HCT116 (cell line): ENCODE data around the gene KRTAP10-1. TPM values are rescaled to one million over a fixed set of nuclear protein-coding genes. Genes with fewer than 3 reads are reported as not detected.

ENCODE experiments used
- ATAC-seq: fragments of 200-7000 bp; cut with Tn5 transposase; 2 replicates; pipeline ENCODE4 v1.9.1; 2020; ENCODE audit warnings: mild to moderate bottlenecking, moderate library complexity
- BruUV-seq: library from RNA; stranded (reverse); fragments of 400-500 nt; replicated peaks from 2 replicates; lab custom pipeline; 2021; lab: Mats Ljungman, UMichigan
- CTCF ChIA-PET: fragments of 300-600 bp; sonication (Branson Sonifier 250); formaldehyde crosslinking; loops from one replicate; lab custom pipeline; 2021; ENCODE audit warnings: antibody characterized with exemption; lab: Charles Lee
- POLR2A ChIA-PET: fragments of 300-600, 350-600 bp; sonication (Branson Sonifier 250); formaldehyde crosslinking; loops from one replicate; lab custom pipeline; 2021; ENCODE audit warnings: antibody characterized with exemption; lab: Charles Lee
- RAD21 ChIA-PET, 2 experiments: fragments of 300-600 bp; sonication (Branson Sonifier 250); formaldehyde crosslinking; loops; one replicate each; lab custom pipeline; 2023; ENCODE audit warnings: low total read pairs in 2 of 2; ENCODE audit not compliant: uncharacterized antibody in 2 of 2, unreplicated experiment in 2 of 2, low non-redundant PET in 1 of 2; lab: Charles Lee
- DNase-seq: peaks from one replicate; pipeline ENCODE4 v3.0.0-alpha.2; 2010; ENCODE audit warnings: low read depth, low spot score
- H2AFZ ChIP-seq: fragments of 200-600 bp; shearing (Covaris generic), sonication (generic); 2 replicates; pipeline ENCODE4 v1.6.1; 2017; ENCODE audit warnings: low read depth, mixed run types, mixed read lengths, antibody characterized with exemption, low read length; ENCODE audit not compliant: poor library complexity, severe bottlenecking
- H3K27ac ChIP-seq: 2 replicates; pipeline ENCODE4 v1.5.1; 2012; ENCODE audit warnings: low read depth, low read length
- H3K27me3 ChIP-seq: fragments of 200-600 bp; sonication (generic); 2 replicates; pipeline ENCODE4 v1.6.1; 2016; ENCODE audit warnings: mixed run types, low read length, mixed read lengths; ENCODE audit not compliant: insufficient read depth
- H3K36me3 ChIP-seq, 2 experiments: fragments of 200-500 bp in 1 of 2; fragments of 200-600 bp in 1 of 2; sonication (Bioruptor generic) in 1 of 2; sonication (generic) in 1 of 2; 2 replicates each; pipeline versions ENCODE4 v1.5.1 to v1.6.1; 2014 to 2016; ENCODE audit warnings: low read length in 2 of 2, inconsistent platforms in 1 of 2, mixed read lengths in 1 of 2, mixed run types in 1 of 2; ENCODE audit not compliant: insufficient read depth in 2 of 2, control insufficient read depth in 1 of 2
- H3K4me1 ChIP-seq, 2 experiments: fragments of 200-600 bp in 1 of 2; sonication (generic) in 1 of 2; 2 replicates each; pipeline versions ENCODE4 v1.5.1 to v1.6.1; 2012 to 2017; ENCODE audit warnings: low read length in 2 of 2, inconsistent platforms in 1 of 2, mild to moderate bottlenecking in 1 of 2, mixed read lengths in 1 of 2, mixed run types in 1 of 2, moderate library complexity in 1 of 2; ENCODE audit not compliant: insufficient read depth in 2 of 2, control insufficient read depth in 1 of 2
- H3K4me2 ChIP-seq: fragments of 200-600 bp; sonication (generic); 2 replicates; pipeline ENCODE4 v1.6.1; 2017; ENCODE audit warnings: mixed run types, low read length, mixed read lengths
- H3K4me3 ChIP-seq, 2 experiments: fragments of 200-600 bp in 1 of 2; sonication (generic) in 1 of 2; replicated peaks in 1 of 2; 2 replicates each; pipeline ENCODE4 v1.5.1; 2011 to 2016; ENCODE audit warnings: low read length in 2 of 2, control low read depth in 1 of 2, low read depth in 1 of 2, mild to moderate bottlenecking in 1 of 2, mixed read lengths in 1 of 2, mixed run types in 1 of 2
- H3K79me2 ChIP-seq: fragments of 200-600 bp; sonication (generic); 2 replicates; pipeline ENCODE4 v1.6.1; 2017; ENCODE audit warnings: mild to moderate bottlenecking, mixed run types, low read length, moderate library complexity, mixed read lengths; ENCODE audit not compliant: insufficient read depth
- H3K9ac ChIP-seq: fragments of 200-600 bp; sonication (generic); 2 replicates; pipeline ENCODE4 v1.6.1; 2016; ENCODE audit warnings: low read length, mixed read lengths
- H3K9me2 ChIP-seq: fragments of 200-600 bp; sonication (generic), shearing (Covaris generic); 2 replicates; pipeline ENCODE4 v1.6.1; 2017; ENCODE audit warnings: mixed run types, mild to moderate bottlenecking, moderate library complexity; ENCODE audit not compliant: insufficient read depth
- H3K9me3 ChIP-seq, 2 experiments: fragments of 200-500 bp in 1 of 2; fragments of 200-600 bp in 1 of 2; sonication (Bioruptor generic) in 1 of 2; sonication (generic) in 1 of 2; 2 replicates each; pipeline ENCODE4 v1.6.1; 2014 to 2017; ENCODE audit warnings: low read length in 2 of 2, mixed read lengths in 2 of 2, inconsistent platforms in 1 of 2, low read depth in 1 of 2, mild to moderate bottlenecking in 1 of 2, mixed run types in 1 of 2, moderate library complexity in 1 of 2; ENCODE audit not compliant: control insufficient read depth in 1 of 2, insufficient read depth in 1 of 2
- H4K20me1 ChIP-seq: fragments of 200-600 bp; sonication (generic), shearing (Covaris generic); 2 replicates; pipeline ENCODE4 v1.6.1; 2017; ENCODE audit warnings: mixed run types, mild to moderate bottlenecking, moderate library complexity; ENCODE audit not compliant: insufficient read depth
- ATF3 ChIP-seq: IDR thresholded peaks from 2 replicates; pipeline ENCODE4 v1.6.1; 2012
- CEBPB ChIP-seq: IDR thresholded peaks from 2 replicates; pipeline ENCODE4 v1.6.1; 2012; ENCODE audit warnings: low read depth
- JUND ChIP-seq: IDR thresholded peaks from 2 replicates; pipeline ENCODE4 v1.6.1; 2012
- POLR2A ChIP-seq: IDR thresholded peaks from 2 replicates; pipeline ENCODE4 v1.7.0; 2011; ENCODE audit warnings: borderline replicate concordance; ENCODE audit not compliant: insufficient read depth, insufficient read length; ENCODE audit errors: extremely low read depth
- RAD21 ChIP-seq: IDR thresholded peaks from 2 replicates; pipeline ENCODE4 v1.6.1; 2012; ENCODE audit warnings: low read depth, mild to moderate bottlenecking
- REST ChIP-seq: IDR thresholded peaks from 2 replicates; pipeline ENCODE4 v1.6.1; 2012; ENCODE audit warnings: low read depth
- SRF ChIP-seq: IDR thresholded peaks from 2 replicates; pipeline ENCODE4 v1.6.1; 2012; ENCODE audit warnings: low read depth
- ZNF274 ChIP-seq: fragments of 200-500 bp; sonication (Bioruptor generic); IDR thresholded peaks from 2 replicates; pipeline ENCODE4 v1.6.1; 2014; ENCODE audit warnings: mild to moderate bottlenecking, low read depth, low read length, inconsistent platforms
- intact Hi-C: fragments of 100-400 bp; cut with micrococcal nuclease; formaldehyde crosslinking; loops from 2 replicates; pipeline ENCODE4 v1.10.0; 2022
- total RNA-seq: library from RNA; stranded (reverse); gene quantifications from one replicate; pipeline ENCODE4 v1.2.1, GENCODE V29; 2021; ENCODE audit not compliant: unreplicated experiment

KRTAP10-1 gene
- total RNA-seq, 1 experiment from 2014 or later, result not detected

- no peaks in the 10 kb centered on the region for H3K9me3 ChIP-seq
- H4K20me1 ChIP-seq, result no peaks in the 10 kb centered on the region
- no peaks in the 10 kb centered on the region for H3K27me3 ChIP-seq
- H2AFZ ChIP-seq, result no peak overlapping the region
- H3K9me2 ChIP-seq, result no peaks in the 10 kb centered on the region
- peaks cover 12% of the 10 kb centered on the region; the same call in 1 of the 2 replicates for H3K79me2 ChIP-seq
- no peaks in the 10 kb centered on the region for H3K36me3 ChIP-seq
- BruUV-seq, result no TSS peak
- no peak overlapping the region for H3K4me2 ChIP-seq
- no peak for TF ChIP-seq ZNF274
- TF ChIP-seq REST, result no peak
- no peak for TF ChIP-seq JUND
- no peak for TF ChIP-seq RAD21
- no peak for TF ChIP-seq POLR2A
- no peak for TF ChIP-seq SRF
- no peak for TF ChIP-seq ATF3
- TF ChIP-seq CEBPB, result no peak
- POLR2A ChIA-PET, result no interaction called here
- H3K27ac ChIP-seq, result no peak overlapping the region
- no peak for DNase-seq
- no peak for ATAC-seq
- RAD21 ChIA-PET, result no interaction called here
- H3K9ac ChIP-seq, result no peak overlapping the region
- intact Hi-C loops, result loop anchor here (10.0 kb wide), 1 partner anchor 619 kb away; no protein-coding TSS in a partner anchor
- H3K4me3 ChIP-seq, result no peak overlapping the region
- CTCF ChIA-PET, result no interaction called here
- H3K4me1 ChIP-seq, result peaks cover 6 to 20% of the 10 kb centered on the region in 2 experiments; a peak in 3 of 4 replicates
These were observed 24.4 kb downstream of the KRTAP10-1 start for GRCh38 chr21:44515359-44516165.
